ENCODE results near the gene HABP2.

The HABP2 gene

DNA sequence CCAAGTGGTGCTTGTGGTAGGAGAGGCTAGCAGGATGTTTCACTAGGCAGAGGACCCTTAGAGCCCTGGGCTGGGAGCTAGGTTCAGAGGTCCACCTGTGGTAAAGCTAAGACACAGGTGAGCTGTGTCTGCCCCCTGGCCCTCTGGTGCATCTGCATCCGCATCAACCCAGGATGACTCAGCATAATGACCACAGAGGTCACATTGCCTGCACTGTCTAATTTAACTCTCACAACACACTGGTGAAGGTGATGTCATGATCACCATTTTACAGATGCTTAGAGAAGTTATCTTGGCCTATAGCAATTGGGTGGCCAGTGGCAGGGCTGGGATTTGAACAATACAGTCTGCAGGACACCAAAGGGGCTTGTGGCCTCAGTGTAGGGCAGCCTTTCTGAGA, 33.1 kb downstream of the HABP2 start:
- no peak for DNase-seq
- Mint-ChIP-seq H3K4me1 (ENCODE audit: low read depth) (no peaks in the 10 kb centered on the region), H3K4me3 (no peak overlapping the region), H3K27me3 (peaks cover 12% of the 10 kb centered on the region), H3K9me3 (no peaks in the 10 kb centered on the region), H3K27ac (no peak overlapping the region), H3K36me3 (ENCODE audit: low read depth) (no peaks in the 10 kb centered on the region)

GRCh38 chr10:113589201-113589770, 36.4 kb downstream of the HABP2 start:
- Mint-ChIP-seq H3K4me1 (ENCODE audit: low read depth) (no peaks in the 10 kb centered on the region), H3K4me3 (no peak overlapping the region), H3K9me3 (no peaks in the 10 kb centered on the region), H3K27me3 (peaks cover 17% of the 10 kb centered on the region), H3K27ac (no peak overlapping the region), H3K36me3 (ENCODE audit: low read depth) (no peaks in the 10 kb centered on the region)
- no peak for DNase-seq

DNA sequence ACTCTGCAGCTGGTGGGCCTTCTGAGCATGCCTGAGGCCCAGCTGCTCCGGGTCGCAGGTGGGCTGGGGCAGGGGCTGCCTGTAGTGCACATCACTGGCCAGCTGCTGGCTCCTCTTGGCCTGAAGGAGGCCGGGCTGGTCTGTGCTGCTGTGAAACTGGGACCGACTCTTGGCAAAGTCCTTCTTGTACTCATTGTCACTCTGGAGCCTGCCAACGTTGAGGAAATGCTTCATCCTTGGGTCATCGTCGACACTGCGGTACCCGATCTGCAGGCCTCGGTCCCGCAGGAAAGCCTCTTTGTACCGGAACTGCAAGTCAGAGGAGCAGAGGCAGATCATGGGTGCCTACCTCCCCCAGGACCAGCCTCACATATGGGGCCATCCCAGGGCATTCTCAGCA, 37.7 kb downstream of the HABP2 start:
- Mint-ChIP-seq H3K4me1 (ENCODE audit: low read depth) (no peaks in the 10 kb centered on the region), H3K9me3 (no peaks in the 10 kb centered on the region), H3K27me3 (peaks cover 9% of the 10 kb centered on the region), H3K36me3 (ENCODE audit: low read depth) (no peaks in the 10 kb centered on the region), H3K27ac (no peak overlapping the region), H3K4me3 (no peak overlapping the region)
- DNase-seq, result no peak

- Mint-ChIP-seq H3K4me1 (ENCODE audit: low read depth) (no peaks in the 10 kb centered on the region), H3K27me3 (peaks cover 12% of the 10 kb centered on the region), H3K36me3 (ENCODE audit: low read depth) (no peaks in the 10 kb centered on the region), H3K9me3 (no peaks in the 10 kb centered on the region), H3K27ac (no peak overlapping the region), H3K4me3 (no peak overlapping the region)
- no peak for DNase-seq
Observed at GRCh38 chr10:113592380-113592779, 39.5 kb downstream of the HABP2 start.

DNA sequence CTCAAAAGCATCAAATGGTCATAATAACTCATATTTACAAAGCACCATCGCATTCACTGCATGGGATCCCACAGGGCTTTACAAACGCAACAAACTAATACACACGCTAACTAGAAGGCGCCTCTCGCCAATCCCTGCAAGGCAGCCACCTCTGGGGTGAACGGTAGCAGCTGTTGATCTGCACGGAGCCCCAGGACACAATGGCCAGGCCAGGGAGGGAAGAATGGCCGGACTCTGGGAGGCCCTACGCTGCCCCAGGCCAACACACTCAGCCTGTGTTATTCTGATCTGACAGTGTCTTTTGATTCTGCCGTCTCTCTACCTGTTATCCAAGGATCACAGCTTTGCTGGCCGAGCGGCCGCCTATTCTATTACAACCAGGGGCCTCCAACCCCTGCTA, 41.8 kb downstream of the HABP2 start:
- no peak for DNase-seq
- no peaks in the 10 kb centered on the region for H3K36me3 Mint-ChIP-seq (ENCODE audit: low read depth)
- no peak overlapping the region for H3K27ac Mint-ChIP-seq
- H3K4me3 Mint-ChIP-seq, result no peak overlapping the region
- peaks cover 12% of the 10 kb centered on the region for H3K27me3 Mint-ChIP-seq
- no peaks in the 10 kb centered on the region for H3K4me1 Mint-ChIP-seq (ENCODE audit: low read depth)
- no peaks in the 10 kb centered on the region for H3K9me3 Mint-ChIP-seq

DNA sequence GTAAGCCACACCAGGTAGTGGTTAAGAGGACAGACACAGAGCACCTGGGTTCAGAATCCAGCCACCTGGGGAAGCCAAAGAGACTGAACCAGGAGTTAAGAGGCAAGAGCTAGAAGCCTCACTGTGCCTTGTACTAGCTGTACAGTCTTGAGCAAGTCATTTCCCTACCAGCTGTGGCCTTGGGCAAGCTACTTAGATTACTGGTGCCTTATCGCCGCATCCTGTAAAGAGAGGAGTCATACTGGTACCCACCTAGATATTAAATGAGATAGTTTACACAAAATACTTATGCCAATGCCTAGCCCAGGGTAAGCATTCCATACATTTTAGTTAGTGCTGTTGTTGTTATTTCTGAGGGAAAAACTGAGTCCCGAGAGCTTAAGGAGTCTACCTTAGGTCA, 47.7 kb downstream of the HABP2 start:
- H3K9me3 Mint-ChIP-seq, result no peaks in the 10 kb centered on the region
- H3K27me3 Mint-ChIP-seq, result peaks cover 33% of the 10 kb centered on the region

DNA sequence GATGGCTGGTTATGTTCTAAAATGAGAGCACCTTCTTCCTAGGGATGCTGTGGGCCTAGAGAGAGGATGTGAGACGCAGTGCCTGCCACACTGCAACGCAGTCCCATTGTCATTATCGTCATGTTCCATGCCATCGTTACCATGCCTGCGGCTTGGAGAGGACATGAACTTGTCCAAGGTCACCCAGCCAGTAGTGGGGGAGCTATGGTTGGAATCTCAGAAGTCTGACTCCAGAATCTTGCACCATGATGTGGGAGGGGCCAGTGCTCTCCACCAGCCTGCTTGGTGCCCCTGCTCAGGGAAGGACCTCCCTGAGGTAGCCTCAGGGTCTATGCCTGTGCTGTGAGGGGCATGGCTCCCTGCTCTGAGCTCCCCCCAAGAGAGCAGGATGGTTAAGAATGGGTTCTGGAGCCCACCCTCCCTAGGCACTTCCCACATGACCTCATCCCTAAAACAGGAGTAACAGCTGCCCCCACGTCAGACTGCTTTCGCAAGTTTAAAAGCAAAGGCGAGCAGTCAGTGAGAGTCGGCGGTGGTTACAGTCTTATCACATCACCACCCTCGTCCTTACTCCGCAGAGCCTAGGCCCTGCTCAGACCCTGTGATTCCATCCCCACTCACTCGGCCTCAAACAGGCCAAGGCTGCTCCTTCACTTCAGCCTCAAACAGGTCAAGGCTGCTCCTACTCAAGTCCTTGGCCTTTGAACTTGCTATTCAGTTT, 50.4 kb downstream of the HABP2 start:
- no peak overlapping the region for H3K4me3 Mint-ChIP-seq
- no peak overlapping the region for H3K27ac Mint-ChIP-seq
- no peak for DNase-seq
- peaks cover 38% of the 10 kb centered on the region for H3K27me3 Mint-ChIP-seq
- H3K9me3 Mint-ChIP-seq, result no peaks in the 10 kb centered on the region
- H3K36me3 Mint-ChIP-seq (ENCODE audit: low read depth), result no peaks in the 10 kb centered on the region
- no peaks in the 10 kb centered on the region for H3K4me1 Mint-ChIP-seq (ENCODE audit: low read depth)

More for the DNA sequence above, 47.7 kb downstream of the HABP2 start:
- Mint-ChIP-seq H3K4me1 (ENCODE audit: low read depth) (no peaks in the 10 kb centered on the region), H3K27ac (no peak overlapping the region), H3K4me3 (no peak overlapping the region), H3K36me3 (ENCODE audit: low read depth) (no peaks in the 10 kb centered on the region)
- no peak for DNase-seq

DNA sequence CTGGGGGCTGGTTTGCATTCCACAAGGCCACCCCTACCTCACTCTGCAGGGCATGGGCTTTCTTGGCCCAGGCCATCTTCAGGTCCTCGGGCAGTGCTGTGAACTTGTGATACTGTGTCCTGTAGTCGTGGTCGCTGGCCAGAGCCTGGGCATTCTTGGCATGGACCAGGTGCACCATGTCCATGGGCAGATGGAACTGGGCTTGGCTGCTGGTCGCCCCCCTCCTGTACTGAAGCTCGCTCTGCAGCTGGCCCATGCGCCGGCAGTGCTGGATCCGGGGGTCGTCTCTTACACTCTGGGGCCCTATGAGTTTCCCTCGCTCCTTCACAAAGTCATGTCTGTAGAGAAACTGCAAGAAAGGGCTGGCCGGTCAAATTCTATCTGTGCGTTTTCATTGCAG, 51.7 kb downstream of the HABP2 start:
- H3K4me3 Mint-ChIP-seq, result no peak overlapping the region
- no peaks in the 10 kb centered on the region for H3K36me3 Mint-ChIP-seq (ENCODE audit: low read depth)
- no peaks in the 10 kb centered on the region for H3K4me1 Mint-ChIP-seq (ENCODE audit: low read depth)
- no peak for DNase-seq
- no peaks in the 10 kb centered on the region for H3K9me3 Mint-ChIP-seq
- no peak overlapping the region for H3K27ac Mint-ChIP-seq
- peaks cover 40% of the 10 kb centered on the region for H3K27me3 Mint-ChIP-seq

- H3K4me3 Mint-ChIP-seq, result no peak overlapping the region
- H3K27me3 Mint-ChIP-seq, result peaks cover 38% of the 10 kb centered on the region
- no peak for DNase-seq
- H3K9me3 Mint-ChIP-seq, result no peaks in the 10 kb centered on the region
- no peak overlapping the region for H3K27ac Mint-ChIP-seq
- H3K36me3 Mint-ChIP-seq (ENCODE audit: low read depth), result no peaks in the 10 kb centered on the region
- no peaks in the 10 kb centered on the region for H3K4me1 Mint-ChIP-seq (ENCODE audit: low read depth)
Observed at GRCh38 chr10:113605268-113605978, 52.6 kb downstream of the HABP2 start.

- Mint-ChIP-seq H3K9me3 (no peaks in the 10 kb centered on the region), H3K4me1 (ENCODE audit: low read depth) (no peaks in the 10 kb centered on the region), H3K27me3 (peaks cover 37% of the 10 kb centered on the region), H3K27ac (no peak overlapping the region), H3K36me3 (ENCODE audit: low read depth) (no peaks in the 10 kb centered on the region), H3K4me3 (no peak overlapping the region)
- DNase-seq, result no peak
Observed at GRCh38 chr10:113609704-113610108, 56.9 kb downstream of the HABP2 start.

GRCh38 chr10:113610631-113611601, 58.1 kb downstream of the HABP2 start:
- no peak overlapping the region for H3K4me3 Mint-ChIP-seq
- no peak overlapping the region for H3K27ac Mint-ChIP-seq
- peaks cover 42% of the 10 kb centered on the region for H3K27me3 Mint-ChIP-seq
- no peaks in the 10 kb centered on the region for H3K4me1 Mint-ChIP-seq (ENCODE audit: low read depth)
- H3K36me3 Mint-ChIP-seq (ENCODE audit: low read depth), result no peaks in the 10 kb centered on the region
- no peak for DNase-seq
- H3K9me3 Mint-ChIP-seq, result no peaks in the 10 kb centered on the region

DNA sequence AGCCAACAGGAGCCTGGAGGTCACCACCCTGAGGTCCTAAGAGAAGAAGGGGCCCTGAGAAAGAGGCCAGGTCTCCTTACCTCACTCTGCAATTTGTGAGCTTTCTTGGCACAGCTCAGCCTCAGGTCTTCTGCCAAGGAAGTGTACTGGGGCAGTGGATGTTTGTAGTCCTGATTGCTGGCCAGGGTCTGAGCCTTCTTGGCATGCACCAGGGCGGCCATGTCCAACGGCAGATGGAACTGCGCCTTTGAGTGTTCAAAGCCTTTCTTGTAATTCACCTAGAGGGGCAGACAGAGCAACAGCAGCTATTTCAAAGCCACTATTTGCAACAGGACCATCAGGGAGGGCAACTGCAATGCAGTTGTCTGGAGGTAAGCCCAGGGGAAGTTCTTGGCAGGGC, 59.3 kb downstream of the HABP2 start:
- Mint-ChIP-seq H3K27ac (no peak overlapping the region), H3K9me3 (no peaks in the 10 kb centered on the region), H3K36me3 (ENCODE audit: low read depth) (no peaks in the 10 kb centered on the region), H3K4me1 (ENCODE audit: low read depth) (no peaks in the 10 kb centered on the region), H3K4me3 (no peak overlapping the region), H3K27me3 (peaks cover 55% of the 10 kb centered on the region)
- no peak for DNase-seq

DNA sequence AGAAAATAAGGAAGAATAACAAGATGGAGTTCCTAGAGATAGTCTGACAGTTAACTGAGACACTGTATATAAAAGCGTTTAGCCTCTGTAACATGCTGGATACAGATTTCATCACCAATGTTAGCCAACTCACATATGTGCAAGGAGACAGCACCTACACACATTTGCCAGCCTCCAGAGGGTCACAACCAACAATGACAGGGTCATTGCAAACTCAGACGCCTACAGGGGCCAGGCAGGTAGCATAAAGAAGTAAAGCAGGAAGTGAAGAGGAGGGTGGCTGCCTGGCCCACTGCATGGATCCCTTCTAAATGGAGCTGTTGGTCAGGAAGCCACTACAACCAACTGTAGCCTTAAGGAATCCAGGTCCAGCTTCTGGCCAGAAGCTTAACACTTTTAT, 60.6 kb downstream of the HABP2 start:
- DNase-seq, result no peak
- H3K36me3 Mint-ChIP-seq (ENCODE audit: low read depth), result no peaks in the 10 kb centered on the region
- peaks cover 57% of the 10 kb centered on the region for H3K27me3 Mint-ChIP-seq
- no peak overlapping the region for H3K27ac Mint-ChIP-seq
- H3K4me3 Mint-ChIP-seq, result no peak overlapping the region
- no peaks in the 10 kb centered on the region for H3K9me3 Mint-ChIP-seq
- no peaks in the 10 kb centered on the region for H3K4me1 Mint-ChIP-seq (ENCODE audit: low read depth)

DNA sequence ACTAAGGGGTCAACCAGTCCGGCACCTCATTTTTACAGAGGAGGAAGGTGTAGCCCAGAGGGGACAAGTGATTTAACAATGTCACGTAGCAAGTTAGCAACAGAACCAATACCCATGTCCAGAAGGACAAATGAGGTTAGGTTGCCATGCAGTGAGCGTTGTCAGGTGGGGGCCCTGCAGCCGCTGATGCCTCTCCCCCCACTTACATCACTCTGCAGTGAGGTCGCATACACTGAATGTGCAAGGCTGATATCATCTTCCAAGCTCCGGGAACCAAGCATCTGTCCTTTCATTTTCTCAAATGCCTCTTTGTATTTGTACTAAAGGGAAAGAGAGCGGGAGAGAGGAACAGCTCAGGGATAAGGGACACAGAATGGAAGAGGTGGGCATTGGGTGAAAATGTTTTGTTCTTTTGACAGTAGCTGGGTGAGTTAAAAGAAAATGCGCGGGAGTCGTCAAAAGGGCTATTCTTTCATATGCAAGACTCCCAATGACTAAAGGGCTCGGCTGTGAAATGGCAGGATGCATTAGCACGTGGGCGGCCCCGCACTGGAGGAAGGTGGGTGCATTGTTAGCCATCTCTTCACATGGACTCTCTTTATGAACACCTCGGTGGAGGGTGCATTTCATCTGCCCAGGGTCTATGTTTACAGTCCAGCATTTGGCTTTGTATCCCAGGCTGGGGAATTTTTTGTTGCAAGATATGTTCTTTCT, 61.3 kb downstream of the HABP2 start:
- Mint-ChIP-seq H3K9me3 (no peaks in the 10 kb centered on the region), H3K27me3 (peaks cover 62% of the 10 kb centered on the region), H3K27ac (no peak overlapping the region), H3K36me3 (ENCODE audit: low read depth) (no peaks in the 10 kb centered on the region), H3K4me1 (ENCODE audit: low read depth) (no peaks in the 10 kb centered on the region), H3K4me3 (no peak overlapping the region)
- DNase-seq, result no peak
